K562 (cell line): ENCODE measurements around the gene HYAL1. TPM values are rescaled to one million over a fixed set of nuclear protein-coding genes. Genes with fewer than 3 reads are reported as not detected.

Source experiments
- BCOR ChIP-seq: fragments of 450-650 bp; IDR thresholded peaks from 2 replicates; pipeline ENCODE4 v1.6.1; 2016
- CREB5 ChIP-seq: fragments of 250-450 bp; sonication (Bioruptor Pico); IDR thresholded peaks from 2 replicates; pipeline ENCODE4 v1.5.0; 2020; ENCODE audit warnings: mild to moderate bottlenecking
- CREM ChIP-seq: IDR thresholded peaks from 2 replicates; pipeline ENCODE4 v1.6.1; 2014; ENCODE audit warnings: antibody characterized with exemption, low read depth
- E2F6 ChIP-seq, 2 experiments: IDR thresholded peaks; 2 replicates each; pipeline ENCODE4 v1.6.1; 2011; ENCODE audit warnings: borderline replicate concordance in 1 of 2, control low read depth in 1 of 2, low read depth in 1 of 2, low read length in 1 of 2, mild to moderate bottlenecking in 1 of 2, mixed read lengths in 1 of 2, moderate library complexity in 1 of 2; ENCODE audit not compliant: insufficient read depth in 1 of 2, insufficient read length in 1 of 2, poor library complexity in 1 of 2, severe bottlenecking in 1 of 2; ENCODE audit errors: extremely low read depth in 1 of 2
- EGR1 ChIP-seq: fragments of 450-650 bp; conservative IDR thresholded peaks from 2 replicates; pipeline ENCODE4 v1.6.1; 2017; ENCODE audit warnings: mild to moderate bottlenecking
- IFI16 ChIP-seq: fragments of 250-450 bp; sonication (Bioruptor Pico); IDR thresholded peaks from 2 replicates; pipeline ENCODE4 v2.1.2; 2022; ENCODE audit warnings: mild to moderate bottlenecking, inconsistent platforms
- JUND ChIP-seq, 2 experiments: IDR thresholded peaks; 2 replicates in 1 of 2; 3 replicates in 1 of 2; pipeline ENCODE4 v1.6.1; 2011; ENCODE audit warnings: borderline replicate concordance in 2 of 2, low read depth in 2 of 2, low read length in 2 of 2, improper control_type of control experiment in 1 of 2, missing biosample characterization in 1 of 2, missing genetic modification characterization in 1 of 2, missing genetic modification reagents in 1 of 2
- NR4A1 ChIP-seq, 2 experiments: fragments of 250-450 bp in 1 of 2; fragments of 450-650 bp in 1 of 2; sonication (Bioruptor Pico) in 1 of 2; IDR thresholded peaks; 2 replicates each; pipeline versions ENCODE4 v1.4.0 to v1.6.1; 2016 to 2020; ENCODE audit warnings: mild to moderate bottlenecking in 2 of 2, missing compliant biosample characterization in 1 of 2, missing genetic modification characterization in 1 of 2, moderate library complexity in 1 of 2
- RREB1 ChIP-seq: fragments of 250-450 bp; sonication (Bioruptor Pico); IDR thresholded peaks from 2 replicates; pipeline ENCODE4 v1.4.0; 2020
- SRSF3 ChIP-seq: fragments of 200-400 bp; formaldehyde crosslinking; IDR thresholded peaks from 2 replicates; pipeline ENCODE4 v1.6.1; 2016; ENCODE audit warnings: mild to moderate bottlenecking, low read length, moderate library complexity; ENCODE audit not compliant: insufficient read depth
- TFAP4 ChIP-seq: sonication (generic); formaldehyde crosslinking; IDR thresholded peaks from 2 replicates; pipeline ENCODE4 v1.8.0; 2022; ENCODE audit warnings: missing genetic modification reagents, mild to moderate bottlenecking, moderate library complexity, borderline replicate concordance
- ZEB2 ChIP-seq: fragments of 450-650 bp; IDR thresholded peaks from 2 replicates; pipeline ENCODE4 v1.6.1; 2016
- ZNF165 ChIP-seq: fragments of 250-450 bp; sonication (Bioruptor Pico); IDR thresholded peaks from 2 replicates; pipeline ENCODE4 v1.4.0; 2020; ENCODE audit warnings: borderline replicate concordance
- ZNF639 ChIP-seq, 2 experiments: fragments of 200-800 bp in 1 of 2; sonication (Bioruptor generic) in 1 of 2; sonication (generic) in 1 of 2; formaldehyde crosslinking in 1 of 2; IDR thresholded peaks in 1 of 2; conservative IDR thresholded peaks in 1 of 2; 2 replicates each; pipeline versions ENCODE4 v1.5.0 to v1.6.1; 2016 to 2020; ENCODE audit warnings: missing compliant biosample characterization in 1 of 2, missing genetic modification characterization in 1 of 2, missing genetic modification reagents in 1 of 2
- polyA plus RNA-seq, 8 experiments: library from polyadenylated mRNA; depleted of rRNA in 4 of 8; stranded (reverse) in 5 of 8; unstranded in 3 of 8; fragments of >200 nt; fragmentation: Nextera tagmentation in 2 of 8; fragmentation: Illumina TruSeq in 1 of 8; extraction: Ambion mirVana in 2 of 8; extraction: Trizol in 1 of 8; gene quantifications; 2 replicates each; pipeline versions ENCODE4 v1.2.1 to v1.2.3, GENCODE V29; 2011 to 2014; ENCODE audit warnings: inconsistent platforms in 1 of 8, missing spikeins in 1 of 8
- total RNA-seq, 7 experiments: library from RNA; depleted of rRNA in 6 of 7; stranded (reverse); fragments of >200 nt in 6 of 7; fragmentation: Illumina TruSeq in 2 of 7; extraction: Trizol in 2 of 7; gene quantifications; 2 replicates each; pipeline versions ENCODE4 v1.2.1 to v1.2.3, GENCODE V29; 2011 to 2021; ENCODE audit warnings: low replicate concordance in 1 of 7

Gene HYAL1
- total and polyA plus RNA-seq, 9 of the 15 experiments (the other 6 are each of a cell fraction or from before 2014, with no cell fraction given) = 1.4 to 8.5 (median 4.7) TPM

GRCh38 chr3:50274371-50275104 lies 28.8 kb downstream of the HYAL1 start (continued):
- no peak for TF ChIP-seq NR4A1 (CRISPR knock-in tag; IDR thresholded peaks at IDR 0.05)
- TF ChIP-seq NR4A1 (tag; IDR thresholded peaks at IDR 0.05) = no peak
- peak; percentile 41; the same call in 1 of the 2 replicates for TF ChIP-seq BCOR
- no peak for TF ChIP-seq ZNF165 (CRISPR knock-in tag)
- TF ChIP-seq TFAP4 = peak; percentile 42; the same call in 1 of the 2 replicates
- TF ChIP-seq RREB1 (CRISPR knock-in tag) = no peak
- no peak for TF ChIP-seq CREB5 (CRISPR knock-in tag)
- TF ChIP-seq EGR1 = peak; percentile 78
- TF ChIP-seq IFI16 (CRISPR knock-in tag) = no peak
- TF ChIP-seq SRSF3 = no peak
- TF ChIP-seq ZNF639 (CRISPR knock-in tag; conservative IDR thresholded peaks at IDR 0.05 in 1 of 2, IDR thresholded peaks at IDR 0.05 in 1 of 2) = no peak
- peak; percentile 31; the same call in 1 of the 2 replicates for TF ChIP-seq JUND (IDR thresholded peaks at IDR 0.05; ENCODE audit: borderline replicate concordance, low read depth, low read length)
- no peak for TF ChIP-seq JUND (tag; IDR thresholded peaks at IDR 0.05; ENCODE audit: borderline replicate concordance, low read depth, low read length)
- TF ChIP-seq E2F6 (IDR thresholded peaks at IDR 0.05; ENCODE audit: borderline replicate concordance in 1 of 2, extremely low read depth in 1 of 2, insufficient read depth in 1 of 2, insufficient read length in 1 of 2, low read depth in 1 of 2, low read length in 1 of 2, poor library complexity in 1 of 2, severe bottlenecking in 1 of 2) = no peak
- peak; percentile 37; the same call in 1 of the 2 replicates for TF ChIP-seq ZEB2
- 0 out of 2 replicates have a peak, but pooled peaks have one; percentile 48 for TF ChIP-seq CREM
